Astrocyte (in vitro differentiated cells and primary cell): ENCODE results near the gene NADK.

ENCODE experiments used
- CTCF ChIP-seq: IDR thresholded peaks from 2 replicates; pipeline ENCODE4 v1.5.1; 2011; ENCODE audit warnings: low read depth, mild to moderate bottlenecking, inconsistent platforms, low read length, moderate library complexity; ENCODE audit not compliant: insufficient read depth
- EZH2 ChIP-seq: IDR thresholded peaks from 2 replicates; pipeline ENCODE4 v1.6.1; 2012; ENCODE audit warnings: mild to moderate bottlenecking, low read length, inconsistent platforms; ENCODE audit not compliant: insufficient read depth

- TF ChIP-seq CTCF (no peak), EZH2 (no peak)
Observed at GRCh38 chr1:1796466-1796865, 18.2 kb upstream of the NADK start.
